Prostate gland (tissue), 2 donors: Measurements from ENCODE around the gene PAX6. TPM values are rescaled to one million over a fixed set of nuclear protein-coding genes. Genes with fewer than 3 reads are reported as not detected.

Source experiments
- DNase-seq: peaks from one replicate; pipeline ENCODE4 v3.0.0-alpha.2; 2019; ENCODE audit warnings: low spot score
- H3K27ac ChIP-seq, 2 donors: fragments of 200-600 bp; sonication (generic); 2 replicates each; pipeline ENCODE4 v1.5.1; 2017 to 2019
- H3K27me3 ChIP-seq: fragments of 200-600 bp; sonication (generic); replicated peaks from 2 replicates; pipeline ENCODE4 v1.5.1; 2019; ENCODE audit not compliant: insufficient read depth
- H3K36me3 ChIP-seq, 2 donors: fragments of 200-600 bp; sonication (generic); 1 replicate in 1 of 2; 2 replicates in 1 of 2; pipeline versions ENCODE4 v1.5.1 to v1.8.1; 2017 to 2019
- H3K4me1 ChIP-seq: fragments of 200-600 bp; sonication (generic); replicated peaks from 2 replicates; pipeline ENCODE4 v1.5.1; 2019
- H3K4me3 ChIP-seq, 2 donors: fragments of 200-600 bp; sonication (generic); 2 replicates each; pipeline ENCODE4 v1.5.1; 2017 to 2019
- H3K9me3 ChIP-seq: fragments of 200-600 bp; sonication (generic); 2 replicates; pipeline ENCODE4 v1.5.1; 2017
- POLR2A ChIP-seq: fragments of 450-650 bp; IDR thresholded peaks from one replicate; pipeline ENCODE4 v1.6.1; 2016; ENCODE audit warnings: antibody characterized with exemption, mild to moderate bottlenecking
- POLR2AphosphoS5 ChIP-seq: sonication (generic); formaldehyde crosslinking; IDR thresholded peaks from one replicate; pipeline ENCODE4 v1.6.1; 2017; ENCODE audit warnings: antibody characterized with exemption
- WGBS: methylation state at CpG from one replicate; pipeline ENCODE4 v1.1.5; 2018; 5-methylcytosine and 5-hydroxymethylcytosine counted together
- intact Hi-C: fragments of 100-400 bp; cut with DNase I; formaldehyde crosslinking; loops from one replicate; pipeline ENCODE4 v1.14.2; 2022
- total RNA-seq, 2 donors: library from RNA; depleted of rRNA; stranded (reverse); fragments of >200 nt; gene quantifications; one replicate each; pipeline ENCODE4 v1.1.0, GENCODE V29; 2016
- TF ChIP-seq, protein P1 (sequence below), 4 experiments: fragments of 200-600 bp in 2 of 4; fragments of 450-650 bp in 2 of 4; sonication (generic) in 2 of 4; IDR thresholded peaks; 1 replicate in 3 of 4; 2 replicates in 1 of 4; pipeline ENCODE4 v1.5.1; 2016 to 2019; ENCODE audit warnings: antibody characterized with exemption in 4 of 4, mild to moderate bottlenecking in 2 of 4, moderate library complexity in 2 of 4

Gene PAX6
- total RNA-seq, 2 donors from 2014 or later, result 0.80 TPM; not detected in 1

GRCh38 chr11:31802990-31803812 is 7.9 kb downstream of the PAX6 start:
- no peak for TF ChIP-seq POLR2AphosphoS5
- intact Hi-C loops, result no loop called here
- no peaks in the 10 kb centered on the region for H3K4me1 ChIP-seq
- H3K4me3 ChIP-seq, result no peak overlapping the region
- no peak overlapping the region for H3K27ac ChIP-seq
- DNase-seq, result no peak
- H3K27me3 ChIP-seq, result peaks cover 69% of the 10 kb centered on the region
- H3K9me3 ChIP-seq, result no peaks in the 10 kb centered on the region
- WGBS, result 8% methylated on average over 24 of the region's 24 CpGs
- no peaks in the 10 kb centered on the region for H3K36me3 ChIP-seq

- intact Hi-C loops, result no loop called here
- WGBS, result 7% methylated on average over 20 of the region's 20 CpGs
- Histone ChIP-seq H3K9me3 (no peaks in the 10 kb centered on the region), H3K36me3 (no peaks in the 10 kb centered on the region), H3K4me3 (no peak overlapping the region), H3K27me3 (peaks cover 63% of the 10 kb centered on the region), H3K27ac (no peak overlapping the region), H3K4me1 (no peaks in the 10 kb centered on the region)
- TF ChIP-seq POLR2A, result no peak
- TF ChIP-seq, protein P1, sequence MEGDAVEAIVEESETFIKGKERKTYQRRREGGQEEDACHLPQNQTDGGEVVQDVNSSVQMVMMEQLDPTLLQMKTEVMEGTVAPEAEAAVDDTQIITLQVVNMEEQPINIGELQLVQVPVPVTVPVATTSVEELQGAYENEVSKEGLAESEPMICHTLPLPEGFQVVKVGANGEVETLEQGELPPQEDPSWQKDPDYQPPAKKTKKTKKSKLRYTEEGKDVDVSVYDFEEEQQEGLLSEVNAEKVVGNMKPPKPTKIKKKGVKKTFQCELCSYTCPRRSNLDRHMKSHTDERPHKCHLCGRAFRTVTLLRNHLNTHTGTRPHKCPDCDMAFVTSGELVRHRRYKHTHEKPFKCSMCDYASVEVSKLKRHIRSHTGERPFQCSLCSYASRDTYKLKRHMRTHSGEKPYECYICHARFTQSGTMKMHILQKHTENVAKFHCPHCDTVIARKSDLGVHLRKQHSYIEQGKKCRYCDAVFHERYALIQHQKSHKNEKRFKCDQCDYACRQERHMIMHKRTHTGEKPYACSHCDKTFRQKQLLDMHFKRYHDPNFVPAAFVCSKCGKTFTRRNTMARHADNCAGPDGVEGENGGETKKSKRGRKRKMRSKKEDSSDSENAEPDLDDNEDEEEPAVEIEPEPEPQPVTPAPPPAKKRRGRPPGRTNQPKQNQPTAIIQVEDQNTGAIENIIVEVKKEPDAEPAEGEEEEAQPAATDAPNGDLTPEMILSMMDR (IDR thresholded peaks at IDR 0.05), result no peak
- DNase-seq, result no peak
These were observed 8.5 kb downstream of the PAX6 start for GRCh38 chr11:31802609-31802989.

GRCh38 chr11:31802000-31802551 is 9.0 kb downstream of the PAX6 start:
- no peak overlapping the region for H3K27ac ChIP-seq
- 13% methylated on average over 6 of the region's 6 CpGs for WGBS
- H3K4me1 ChIP-seq, result no peaks in the 10 kb centered on the region
- H3K27me3 ChIP-seq, result peaks cover 58% of the 10 kb centered on the region
- H3K36me3 ChIP-seq, result no peaks in the 10 kb centered on the region
- intact Hi-C loops, result no loop called here
- TF ChIP-seq POLR2AphosphoS5 (no peak), POLR2A (no peak)
- TF ChIP-seq, protein P1 (IDR thresholded peaks at IDR 0.05), result no peak
- H3K9me3 ChIP-seq, result no peaks in the 10 kb centered on the region
- H3K4me3 ChIP-seq, result no peak overlapping the region
- no peak for DNase-seq

- Histone ChIP-seq H3K9me3 (no peaks in the 10 kb centered on the region), H3K4me3 (no peak overlapping the region), H3K27ac (no peak overlapping the region), H3K4me1 (no peaks in the 10 kb centered on the region), H3K27me3 (peaks cover 52% of the 10 kb centered on the region), H3K36me3 (no peaks in the 10 kb centered on the region)
- WGBS, result 16% methylated on average over 9 of the region's 9 CpGs
- intact Hi-C loops, result no loop called here
- DNase-seq, result no peak
- TF ChIP-seq, protein P1 (IDR thresholded peaks at IDR 0.05), result no peak
- TF ChIP-seq POLR2A, result no peak
- no peak for TF ChIP-seq POLR2AphosphoS5
These were observed 9.8 kb downstream of the PAX6 start for GRCh38 chr11:31801298-31801702.

DNA sequence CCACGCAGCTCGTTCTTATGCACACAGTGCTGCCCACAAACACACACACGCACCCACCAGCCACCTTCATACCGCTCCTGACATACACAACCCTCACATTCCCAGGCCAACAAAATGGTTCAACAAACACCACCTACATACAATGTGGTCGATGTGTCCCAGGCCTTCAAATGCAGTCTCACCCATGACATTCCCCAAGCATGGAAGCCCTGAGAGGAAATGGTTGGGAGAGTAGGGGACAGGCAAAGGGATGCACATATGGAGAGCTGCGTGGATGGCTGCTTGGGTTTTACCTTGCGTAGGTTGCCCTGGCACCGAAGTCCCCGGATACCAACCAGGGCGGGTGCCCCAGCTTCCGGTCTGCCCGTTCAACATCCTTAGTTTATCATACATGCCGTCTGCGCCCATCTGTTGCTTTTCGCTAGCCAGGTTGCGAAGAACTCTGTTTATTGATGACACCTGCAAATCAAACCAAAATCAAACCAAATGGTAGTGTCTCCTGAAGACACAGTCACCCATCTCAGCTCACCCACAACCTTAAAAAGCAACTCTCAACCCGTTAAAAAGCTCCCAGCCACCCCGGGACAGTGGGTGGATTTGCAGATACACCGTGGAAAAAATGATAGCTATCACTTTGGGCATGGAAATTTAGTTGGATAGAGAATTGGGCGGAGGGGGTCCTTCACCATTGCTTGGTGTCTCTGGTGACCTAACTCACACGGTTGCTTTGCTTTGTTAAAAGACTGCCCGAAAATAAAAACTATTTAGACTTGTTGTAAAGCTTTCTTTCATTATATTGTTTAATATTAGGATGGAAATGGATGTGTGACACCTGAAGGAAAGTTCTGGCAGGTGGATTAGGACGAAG is 10.5 kb downstream of the PAX6 start:
- intact Hi-C loops, result no loop called here
- Histone ChIP-seq H3K27ac (no peak overlapping the region), H3K4me1 (no peaks in the 10 kb centered on the region), H3K9me3 (no peaks in the 10 kb centered on the region), H3K4me3 (no peak overlapping the region), H3K27me3 (peaks cover 47% of the 10 kb centered on the region), H3K36me3 (no peaks in the 10 kb centered on the region)
- no peak for DNase-seq
- TF ChIP-seq, protein P1 (IDR thresholded peaks at IDR 0.05), result no peak
- TF ChIP-seq POLR2AphosphoS5 (no peak), POLR2A (no peak)
- 9% methylated on average over 23 of the region's 23 CpGs for WGBS
